ENCODE results near the gene VMO1.

DNA sequence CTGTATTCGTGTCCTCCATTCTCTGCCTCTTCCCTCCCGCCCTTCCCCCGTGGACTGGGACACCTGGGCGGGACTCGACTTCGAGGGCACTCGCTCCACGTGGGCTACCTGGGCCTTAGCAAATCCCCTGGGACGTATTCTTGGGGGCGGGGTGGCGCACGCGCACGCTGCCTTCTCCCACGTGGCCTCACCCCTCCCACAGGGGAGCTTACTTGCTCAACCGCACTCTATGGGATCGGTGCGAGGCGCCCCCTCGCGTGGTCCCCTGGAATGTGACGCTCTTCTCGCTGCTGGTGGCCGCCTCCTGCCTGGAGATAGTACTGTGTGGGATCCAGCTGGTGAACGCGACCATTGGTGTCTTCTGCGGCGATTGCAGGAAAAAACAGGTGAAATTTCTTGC, 3.5 kb downstream of the VMO1 start:
- TF ChIP-seq, protein P1, sequence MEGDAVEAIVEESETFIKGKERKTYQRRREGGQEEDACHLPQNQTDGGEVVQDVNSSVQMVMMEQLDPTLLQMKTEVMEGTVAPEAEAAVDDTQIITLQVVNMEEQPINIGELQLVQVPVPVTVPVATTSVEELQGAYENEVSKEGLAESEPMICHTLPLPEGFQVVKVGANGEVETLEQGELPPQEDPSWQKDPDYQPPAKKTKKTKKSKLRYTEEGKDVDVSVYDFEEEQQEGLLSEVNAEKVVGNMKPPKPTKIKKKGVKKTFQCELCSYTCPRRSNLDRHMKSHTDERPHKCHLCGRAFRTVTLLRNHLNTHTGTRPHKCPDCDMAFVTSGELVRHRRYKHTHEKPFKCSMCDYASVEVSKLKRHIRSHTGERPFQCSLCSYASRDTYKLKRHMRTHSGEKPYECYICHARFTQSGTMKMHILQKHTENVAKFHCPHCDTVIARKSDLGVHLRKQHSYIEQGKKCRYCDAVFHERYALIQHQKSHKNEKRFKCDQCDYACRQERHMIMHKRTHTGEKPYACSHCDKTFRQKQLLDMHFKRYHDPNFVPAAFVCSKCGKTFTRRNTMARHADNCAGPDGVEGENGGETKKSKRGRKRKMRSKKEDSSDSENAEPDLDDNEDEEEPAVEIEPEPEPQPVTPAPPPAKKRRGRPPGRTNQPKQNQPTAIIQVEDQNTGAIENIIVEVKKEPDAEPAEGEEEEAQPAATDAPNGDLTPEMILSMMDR (IDR thresholded peaks at IDR 0.05), result no peak
- no peak for TF ChIP-seq POLR2A (IDR thresholded peaks at IDR 0.05)
